Peyer's patch (tissue), 4 donors: ENCODE measurements around the gene ZNF557. TPM values are rescaled to one million over a fixed set of nuclear protein-coding genes. Genes with fewer than 3 reads are reported as not detected.

Source experiments
- DNase-seq, 3 donors: peaks; one replicate each; pipeline ENCODE4 v3.0.0-alpha.2; 2017 to 2019
- H3K27ac ChIP-seq, 4 donors: fragments of 200-600 bp; sonication (generic); one replicate each; pipeline ENCODE4 v1.5.1; 2016 to 2019
- H3K27me3 ChIP-seq, 2 donors: fragments of 200-600 bp; sonication (generic); one replicate each; pipeline ENCODE4 v1.5.1; 2019
- H3K36me3 ChIP-seq, 3 donors: fragments of 200-600 bp; sonication (generic); one replicate each; pipeline ENCODE4 v1.5.1; 2016 to 2019
- H3K4me1 ChIP-seq, 4 donors: fragments of 200-600 bp; sonication (generic); one replicate each; pipeline ENCODE4 v1.5.1; 2016 to 2019
- H3K4me3 ChIP-seq, 4 donors: fragments of 200-600 bp; sonication (generic); 1 replicate in 3 of 4; 2 replicates in 1 of 4; pipeline ENCODE4 v1.5.1; 2016 to 2019; ENCODE audit warnings: mild to moderate bottlenecking in 1 of 4
- H3K9me3 ChIP-seq, 4 donors: fragments of 200-600 bp; sonication (generic); one replicate each; pipeline ENCODE4 v1.5.1; 2016 to 2019; ENCODE audit warnings: mild to moderate bottlenecking in 1 of 4
- POLR2A ChIP-seq, 2 donors: fragments of 450-650 bp; IDR thresholded peaks; one replicate each; pipeline ENCODE4 v1.5.1; 2017; ENCODE audit warnings: antibody characterized with exemption in 2 of 2, mild to moderate bottlenecking in 2 of 2, moderate library complexity in 2 of 2
- total RNA-seq, 4 donors: library from RNA; depleted of rRNA; stranded (reverse); fragments of >200 nt; gene quantifications; one replicate each; pipeline ENCODE4 v1.1.0, GENCODE V29; 2016
- TF ChIP-seq, protein P1 (sequence below), 6 experiments: fragments of 450-650 bp in 4 of 6; fragments of 200-600 bp in 2 of 6; sonication (generic) in 1 of 6; IDR thresholded peaks; one replicate each; pipeline ENCODE4 v1.5.1; 2017 to 2019; ENCODE audit warnings: antibody characterized with exemption in 6 of 6, mild to moderate bottlenecking in 3 of 6, moderate library complexity in 1 of 6

ZNF557 gene
- total RNA-seq, 4 donors from 2014 or later: 9.6 to 14.9 (median 12.1) TPM

DNA sequence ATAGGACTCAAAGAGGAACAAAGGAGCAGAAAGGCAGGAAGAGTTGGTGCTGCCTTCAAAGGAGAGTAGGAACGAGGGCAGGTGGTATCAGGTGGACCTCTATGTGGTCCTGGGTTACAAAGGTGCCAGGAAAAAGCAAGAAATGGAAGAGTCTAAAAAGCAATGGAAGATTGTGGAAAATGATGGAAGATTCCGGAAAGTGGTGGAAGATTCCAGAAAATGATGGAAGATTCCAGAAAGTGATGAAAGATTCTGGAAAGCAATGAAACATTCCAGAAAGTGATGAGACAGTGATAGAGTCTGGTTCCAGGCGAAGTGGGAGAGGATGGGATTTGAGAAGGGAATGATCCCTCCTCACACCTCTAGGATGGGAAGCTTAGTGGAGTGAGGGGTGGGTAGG lies 55.3 kb downstream of the ZNF557 start:
- no peak overlapping the region for H3K27ac ChIP-seq
- no peak for TF ChIP-seq POLR2A (IDR thresholded peaks at IDR 0.05)
- TF ChIP-seq, protein P1, sequence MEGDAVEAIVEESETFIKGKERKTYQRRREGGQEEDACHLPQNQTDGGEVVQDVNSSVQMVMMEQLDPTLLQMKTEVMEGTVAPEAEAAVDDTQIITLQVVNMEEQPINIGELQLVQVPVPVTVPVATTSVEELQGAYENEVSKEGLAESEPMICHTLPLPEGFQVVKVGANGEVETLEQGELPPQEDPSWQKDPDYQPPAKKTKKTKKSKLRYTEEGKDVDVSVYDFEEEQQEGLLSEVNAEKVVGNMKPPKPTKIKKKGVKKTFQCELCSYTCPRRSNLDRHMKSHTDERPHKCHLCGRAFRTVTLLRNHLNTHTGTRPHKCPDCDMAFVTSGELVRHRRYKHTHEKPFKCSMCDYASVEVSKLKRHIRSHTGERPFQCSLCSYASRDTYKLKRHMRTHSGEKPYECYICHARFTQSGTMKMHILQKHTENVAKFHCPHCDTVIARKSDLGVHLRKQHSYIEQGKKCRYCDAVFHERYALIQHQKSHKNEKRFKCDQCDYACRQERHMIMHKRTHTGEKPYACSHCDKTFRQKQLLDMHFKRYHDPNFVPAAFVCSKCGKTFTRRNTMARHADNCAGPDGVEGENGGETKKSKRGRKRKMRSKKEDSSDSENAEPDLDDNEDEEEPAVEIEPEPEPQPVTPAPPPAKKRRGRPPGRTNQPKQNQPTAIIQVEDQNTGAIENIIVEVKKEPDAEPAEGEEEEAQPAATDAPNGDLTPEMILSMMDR (IDR thresholded peaks at IDR 0.05): no peak
- DNase-seq: no peak
- H3K9me3 ChIP-seq: peaks cover 0 to 9% (median 3%) of the 10 kb centered on the region in 4 donors
- no peaks in the 10 kb centered on the region for H3K27me3 ChIP-seq
- H3K4me3 ChIP-seq: no peak overlapping the region
- no peaks in the 10 kb centered on the region for H3K4me1 ChIP-seq
- peaks cover 0 to 81% (median 3%) of the 10 kb centered on the region in 3 donors for H3K36me3 ChIP-seq

DNA sequence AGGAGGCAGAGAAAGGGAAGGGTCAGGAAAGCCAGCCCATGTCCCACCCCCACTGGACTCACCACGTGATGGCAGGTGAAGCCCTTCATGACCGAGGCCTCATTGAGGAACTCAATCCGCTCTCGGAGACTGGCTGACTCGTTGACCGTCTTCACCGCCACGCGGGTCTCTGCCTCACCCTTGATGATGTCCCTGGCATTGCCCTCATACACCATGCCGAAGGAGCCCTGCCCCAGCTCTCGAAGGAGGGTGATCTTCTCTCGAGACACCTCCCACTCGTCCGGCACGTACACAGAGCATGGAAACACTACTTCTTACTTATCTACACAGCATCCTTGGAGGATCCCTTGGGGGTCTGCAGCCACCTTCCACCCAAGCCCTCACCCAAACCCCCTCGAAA lies 55.7 kb downstream of the ZNF557 start:
- peaks cover 0 to 9% (median 3%) of the 10 kb centered on the region in 4 donors for H3K9me3 ChIP-seq
- no peaks in the 10 kb centered on the region for H3K4me1 ChIP-seq
- H3K4me3 ChIP-seq: no peak overlapping the region
- peak in 1 of 3 donors; percentile 41 for DNase-seq
- no peak overlapping the region for H3K27ac ChIP-seq
- H3K27me3 ChIP-seq: no peaks in the 10 kb centered on the region
- peaks cover 0 to 81% (median 3%) of the 10 kb centered on the region in 3 donors for H3K36me3 ChIP-seq
- TF ChIP-seq POLR2A (IDR thresholded peaks at IDR 0.05): no peak
- TF ChIP-seq, protein P1 (IDR thresholded peaks at IDR 0.05): no peak

DNA sequence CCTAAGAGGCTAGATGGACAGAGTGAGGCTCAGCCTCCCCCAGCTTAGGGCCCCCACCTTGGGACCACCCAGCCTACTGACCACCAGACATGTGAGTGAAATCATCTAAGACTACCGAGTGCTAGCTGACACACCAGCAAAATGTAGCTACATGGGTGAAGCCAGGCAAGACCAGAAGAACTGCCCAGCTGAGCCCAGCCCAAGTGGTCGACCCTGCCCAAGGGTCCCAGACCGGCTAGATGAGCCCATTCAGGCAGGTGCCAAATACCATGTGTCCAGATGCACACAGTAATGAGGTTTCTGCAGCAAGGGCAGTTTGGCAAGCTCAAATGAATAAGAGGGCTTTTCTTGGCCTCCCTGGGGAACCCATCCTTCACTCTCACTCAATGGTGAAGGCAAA lies 56.6 kb downstream of the ZNF557 start:
- H3K4me1 ChIP-seq: no peaks in the 10 kb centered on the region
- TF ChIP-seq POLR2A (IDR thresholded peaks at IDR 0.05): no peak
- TF ChIP-seq, protein P1 (IDR thresholded peaks at IDR 0.05): no peak
- peak in 1 of 3 donors; percentile 13 for DNase-seq

DNA sequence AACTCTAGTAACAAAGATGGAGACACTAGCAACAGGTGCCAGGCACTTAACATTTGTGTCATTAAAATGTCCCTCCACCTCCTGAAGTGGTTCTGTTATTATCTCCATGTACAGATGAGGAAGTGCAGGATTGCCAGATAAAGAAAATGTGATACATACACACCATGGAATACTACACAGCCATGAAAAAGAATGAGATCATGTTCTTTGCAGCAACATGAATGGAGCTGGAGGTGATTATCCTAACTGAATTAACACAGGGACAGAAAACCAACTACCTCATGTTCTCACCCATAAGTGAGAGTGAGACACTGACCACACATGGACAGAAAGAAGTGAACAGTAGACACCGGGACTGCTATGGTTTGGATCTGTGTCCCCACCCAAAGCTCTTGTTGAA lies 60.5 kb downstream of the ZNF557 start:
- Histone ChIP-seq H3K36me3 (peaks cover 0 to 80% (median 3%) of the 10 kb centered on the region in 3 donors), H3K27ac (no peak overlapping the region), H3K4me3 (no peak overlapping the region), H3K9me3 (peaks cover 0 to 9% (median 3%) of the 10 kb centered on the region in 4 donors), H3K27me3 (no peaks in the 10 kb centered on the region), H3K4me1 (peaks cover 0 to 6% (median 0%) of the 10 kb centered on the region in 4 donors)
- no peak for TF ChIP-seq POLR2A (IDR thresholded peaks at IDR 0.05)
- TF ChIP-seq, protein P1 (IDR thresholded peaks at IDR 0.05): no peak
- DNase-seq: no peak

More for the DNA sequence above, 56.6 kb downstream of the ZNF557 start:
- Histone ChIP-seq H3K36me3 (peaks cover 0 to 79% (median 3%) of the 10 kb centered on the region in 3 donors), H3K9me3 (peaks cover 0 to 9% (median 3%) of the 10 kb centered on the region in 4 donors), H3K27me3 (no peaks in the 10 kb centered on the region), H3K4me3 (no peak overlapping the region), H3K27ac (no peak overlapping the region)

DNA sequence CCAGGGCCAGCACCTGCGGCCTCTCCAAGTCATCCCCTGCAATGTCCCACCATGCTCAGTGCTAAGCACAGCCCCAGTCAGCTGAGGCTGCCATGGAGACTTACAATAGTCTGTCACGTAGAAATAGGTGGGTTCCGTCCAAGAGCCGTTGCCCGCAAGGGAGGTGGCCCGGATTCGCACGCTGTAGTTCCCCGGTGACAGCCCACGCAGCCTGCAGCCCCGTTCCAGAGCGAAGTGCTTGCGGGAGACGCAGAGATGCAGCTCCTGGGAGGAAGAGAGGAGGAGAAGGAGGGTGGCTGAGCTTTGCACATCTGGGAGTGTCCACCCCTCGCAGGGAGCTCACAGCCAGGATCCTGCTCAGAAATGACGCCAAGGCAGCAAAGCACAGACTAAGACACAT lies 62.6 kb downstream of the ZNF557 start:
- H3K27ac ChIP-seq: no peak overlapping the region
- peaks cover 0 to 70% (median 0%) of the 10 kb centered on the region in 3 donors for H3K36me3 ChIP-seq
- no peak overlapping the region for H3K4me3 ChIP-seq
- H3K9me3 ChIP-seq: no peaks in the 10 kb centered on the region
- TF ChIP-seq, protein P1 (IDR thresholded peaks at IDR 0.05): no peak
- no peak for TF ChIP-seq POLR2A (IDR thresholded peaks at IDR 0.05)
- peaks cover 0 to 12% (median 0%) of the 10 kb centered on the region in 4 donors for H3K4me1 ChIP-seq
- DNase-seq: peak in 1 of 3 donors; percentile 19
- H3K27me3 ChIP-seq: no peaks in the 10 kb centered on the region
